K562 (cell line): ENCODE measurements around the gene ZSCAN2. TPM values are rescaled to one million over a fixed set of nuclear protein-coding genes. Genes with fewer than 3 reads are reported as not detected.

ENCODE experiments used
- CCNT2 ChIP-seq: IDR thresholded peaks from 2 replicates; pipeline ENCODE4 v1.6.1; 2011; ENCODE audit warnings: borderline replicate concordance, low read depth, mild to moderate bottlenecking, moderate library complexity, mixed read lengths, low read length; ENCODE audit not compliant: insufficient read length; ENCODE audit errors: extremely low read depth
- PHF20 ChIP-seq: fragments of 450-650 bp; IDR thresholded peaks from 2 replicates; pipeline ENCODE4 v1.6.1; 2018; ENCODE audit not compliant: partially characterized antibody
- PHF8 ChIP-seq: fragments of 200-600 bp; sonication (generic); IDR thresholded peaks from 2 replicates; pipeline ENCODE4 v1.6.1; 2012; ENCODE audit warnings: mixed run types, mild to moderate bottlenecking, inconsistent platforms, low read length, moderate library complexity, borderline replicate concordance
- SREBF1 ChIP-seq: fragments of 150-350 bp; IDR thresholded peaks from 2 replicates; pipeline ENCODE4 v1.6.1; 2014; ENCODE audit warnings: antibody characterized with exemption, low read depth, low read length, borderline replicate concordance
- TRIM24 ChIP-seq, 2 experiments: fragments of 450-650 bp; IDR thresholded peaks; 2 replicates each; pipeline ENCODE4 v1.6.1; 2016
- ZKSCAN3 ChIP-seq: fragments of 250-450 bp; sonication (Bioruptor Pico); IDR thresholded peaks from 2 replicates; pipeline ENCODE4 v1.4.0; 2020
- ZNF75A ChIP-seq: fragments of 450-650 bp; formaldehyde crosslinking; IDR thresholded peaks from 2 replicates; pipeline ENCODE4 v1.4.0; 2020; ENCODE audit warnings: mild to moderate bottlenecking
- polyA plus RNA-seq, 8 experiments: library from polyadenylated mRNA; depleted of rRNA in 4 of 8; stranded (reverse) in 5 of 8; unstranded in 3 of 8; fragments of >200 nt; fragmentation: Nextera tagmentation in 2 of 8; fragmentation: Illumina TruSeq in 1 of 8; extraction: Ambion mirVana in 2 of 8; extraction: Trizol in 1 of 8; gene quantifications; 2 replicates each; pipeline versions ENCODE4 v1.2.1 to v1.2.3, GENCODE V29; 2011 to 2014; ENCODE audit warnings: inconsistent platforms in 1 of 8, missing spikeins in 1 of 8
- total RNA-seq, 7 experiments: library from RNA; depleted of rRNA in 6 of 7; stranded (reverse); fragments of >200 nt in 6 of 7; fragmentation: Illumina TruSeq in 2 of 7; extraction: Trizol in 2 of 7; gene quantifications; 2 replicates each; pipeline versions ENCODE4 v1.2.1 to v1.2.3, GENCODE V29; 2011 to 2021; ENCODE audit warnings: low replicate concordance in 1 of 7
- TF ChIP-seq, protein P1 (sequence below): fragments of 450-650 bp; formaldehyde crosslinking; IDR thresholded peaks from 2 replicates; pipeline ENCODE4 v1.4.0; 2020; ENCODE audit warnings: mild to moderate bottlenecking, moderate library complexity
- TF ChIP-seq, protein P2 (sequence below): fragments of 250-450 bp; sonication (Bioruptor Pico); IDR thresholded peaks from 2 replicates; pipeline ENCODE4 v1.6.1; 2021; ENCODE audit warnings: mild to moderate bottlenecking
- TF ChIP-seq, protein P3 (sequence below): IDR thresholded peaks from 3 replicates; pipeline ENCODE4 v1.6.1; 2011; ENCODE audit warnings: borderline replicate concordance, mild to moderate bottlenecking; ENCODE audit not compliant: insufficient read length, insufficient read depth
- TF ChIP-seq, protein P4 (sequence below), 3 experiments: IDR thresholded peaks in 2 of 3; conservative IDR thresholded peaks in 1 of 3; 2 replicates each; pipeline ENCODE4 v1.5.1; 2011 to 2012; ENCODE audit warnings: low read length in 3 of 3, mild to moderate bottlenecking in 3 of 3, control low read depth in 2 of 3, improper control_type of control experiment in 1 of 3, inconsistent platforms in 1 of 3, low read depth in 1 of 3, mixed read lengths in 1 of 3, moderate library complexity in 1 of 3; ENCODE audit not compliant: insufficient read depth in 2 of 3
- TF ChIP-seq, protein P5 (sequence below), 2 experiments: fragments of 450-650 bp; IDR thresholded peaks; 2 replicates each; pipeline ENCODE4 v1.6.1; 2016; ENCODE audit warnings: mild to moderate bottlenecking in 2 of 2, borderline replicate concordance in 1 of 2, low read depth in 1 of 2, moderate library complexity in 1 of 2

ZSCAN2 gene
- total and polyA plus RNA-seq, 9 of the 15 experiments (the other 6 are each of a cell fraction or from before 2014, with no cell fraction given) = 1.7 to 14.2 (median 6.6) TPM

DNA sequence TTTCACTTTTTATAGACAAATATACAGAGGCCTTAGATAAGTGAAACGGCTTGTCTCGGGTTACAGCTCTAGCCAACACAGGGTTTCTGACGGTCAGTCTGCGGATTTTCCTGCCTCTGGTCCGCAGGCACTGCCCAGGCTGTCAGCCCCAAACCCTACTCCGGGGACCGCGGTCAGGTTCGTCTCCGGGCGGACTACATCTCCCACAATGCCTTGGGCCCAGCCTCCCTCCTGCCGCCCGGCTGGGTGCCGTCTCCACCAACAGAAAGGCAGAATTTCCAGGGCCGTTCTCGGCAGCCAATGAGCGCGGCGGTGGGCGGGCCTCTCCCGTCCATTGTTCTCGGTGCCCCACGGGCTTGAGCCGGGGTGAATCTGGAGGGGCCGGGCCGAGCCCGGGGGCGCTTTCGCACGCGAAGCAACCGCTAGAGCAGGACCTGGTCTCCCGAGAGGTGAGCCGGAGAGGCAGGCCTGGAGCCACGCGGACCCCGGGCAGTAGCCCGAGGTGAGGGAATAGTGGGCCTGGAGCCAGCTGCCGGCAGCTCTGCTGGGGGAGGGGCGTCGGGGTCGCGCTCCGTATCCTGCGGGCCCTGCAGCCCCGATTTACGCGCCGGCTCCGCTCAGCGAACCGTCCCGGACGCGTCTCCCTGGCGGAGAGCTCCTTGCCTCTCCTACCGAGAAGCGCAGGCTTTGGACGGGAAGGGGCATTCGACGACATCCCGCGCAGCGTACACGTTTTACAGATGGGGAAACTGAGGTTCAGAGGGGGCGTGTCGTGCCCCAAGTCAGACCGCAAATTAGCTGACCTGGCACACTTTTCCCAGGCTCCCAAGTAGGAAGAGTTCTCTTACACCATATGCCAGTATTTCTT lies at the start of gene ZSCAN2 (continued):
- TF ChIP-seq, protein P1, sequence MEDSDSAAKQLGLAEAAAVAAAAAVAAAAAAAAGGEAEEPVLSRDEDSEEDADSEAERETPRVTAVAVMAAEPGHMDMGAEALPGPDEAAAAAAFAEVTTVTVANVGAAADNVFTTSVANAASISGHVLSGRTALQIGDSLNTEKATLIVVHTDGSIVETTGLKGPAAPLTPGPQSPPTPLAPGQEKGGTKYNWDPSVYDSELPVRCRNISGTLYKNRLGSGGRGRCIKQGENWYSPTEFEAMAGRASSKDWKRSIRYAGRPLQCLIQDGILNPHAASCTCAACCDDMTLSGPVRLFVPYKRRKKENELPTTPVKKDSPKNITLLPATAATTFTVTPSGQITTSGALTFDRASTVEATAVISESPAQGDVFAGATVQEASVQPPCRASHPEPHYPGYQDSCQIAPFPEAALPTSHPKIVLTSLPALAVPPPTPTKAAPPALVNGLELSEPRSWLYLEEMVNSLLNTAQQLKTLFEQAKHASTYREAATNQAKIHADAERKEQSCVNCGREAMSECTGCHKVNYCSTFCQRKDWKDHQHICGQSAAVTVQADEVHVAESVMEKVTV (CRISPR knock-in tag) = no peak
- TF ChIP-seq, protein P2, sequence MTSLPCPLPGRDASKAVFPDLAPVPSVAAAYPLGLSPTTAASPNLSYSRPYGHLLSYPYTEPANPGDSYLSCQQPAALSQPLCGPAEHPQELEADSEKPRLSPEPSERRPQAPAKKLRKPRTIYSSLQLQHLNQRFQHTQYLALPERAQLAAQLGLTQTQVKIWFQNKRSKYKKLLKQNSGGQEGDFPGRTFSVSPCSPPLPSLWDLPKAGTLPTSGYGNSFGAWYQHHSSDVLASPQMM = no peak
- TF ChIP-seq CCNT2 (no peak), ZNF75A (CRISPR knock-in tag) (no peak), TRIM24 (IDR thresholded peaks at IDR 0.05) (peak in 1 of 2 experiments; percentile 50; a peak in 1 of 4 replicates), SREBF1 (no peak), PHF20 (peak; percentile 56), PHF8 (peak; percentile 70; the same call in 1 of the 2 replicates), ZKSCAN3 (CRISPR knock-in tag) (no peak)
- TF ChIP-seq, protein P3, sequence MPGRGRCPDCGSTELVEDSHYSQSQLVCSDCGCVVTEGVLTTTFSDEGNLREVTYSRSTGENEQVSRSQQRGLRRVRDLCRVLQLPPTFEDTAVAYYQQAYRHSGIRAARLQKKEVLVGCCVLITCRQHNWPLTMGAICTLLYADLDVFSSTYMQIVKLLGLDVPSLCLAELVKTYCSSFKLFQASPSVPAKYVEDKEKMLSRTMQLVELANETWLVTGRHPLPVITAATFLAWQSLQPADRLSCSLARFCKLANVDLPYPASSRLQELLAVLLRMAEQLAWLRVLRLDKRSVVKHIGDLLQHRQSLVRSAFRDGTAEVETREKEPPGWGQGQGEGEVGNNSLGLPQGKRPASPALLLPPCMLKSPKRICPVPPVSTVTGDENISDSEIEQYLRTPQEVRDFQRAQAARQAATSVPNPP = no peak
- TF ChIP-seq, protein P4, sequence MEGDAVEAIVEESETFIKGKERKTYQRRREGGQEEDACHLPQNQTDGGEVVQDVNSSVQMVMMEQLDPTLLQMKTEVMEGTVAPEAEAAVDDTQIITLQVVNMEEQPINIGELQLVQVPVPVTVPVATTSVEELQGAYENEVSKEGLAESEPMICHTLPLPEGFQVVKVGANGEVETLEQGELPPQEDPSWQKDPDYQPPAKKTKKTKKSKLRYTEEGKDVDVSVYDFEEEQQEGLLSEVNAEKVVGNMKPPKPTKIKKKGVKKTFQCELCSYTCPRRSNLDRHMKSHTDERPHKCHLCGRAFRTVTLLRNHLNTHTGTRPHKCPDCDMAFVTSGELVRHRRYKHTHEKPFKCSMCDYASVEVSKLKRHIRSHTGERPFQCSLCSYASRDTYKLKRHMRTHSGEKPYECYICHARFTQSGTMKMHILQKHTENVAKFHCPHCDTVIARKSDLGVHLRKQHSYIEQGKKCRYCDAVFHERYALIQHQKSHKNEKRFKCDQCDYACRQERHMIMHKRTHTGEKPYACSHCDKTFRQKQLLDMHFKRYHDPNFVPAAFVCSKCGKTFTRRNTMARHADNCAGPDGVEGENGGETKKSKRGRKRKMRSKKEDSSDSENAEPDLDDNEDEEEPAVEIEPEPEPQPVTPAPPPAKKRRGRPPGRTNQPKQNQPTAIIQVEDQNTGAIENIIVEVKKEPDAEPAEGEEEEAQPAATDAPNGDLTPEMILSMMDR (IDR thresholded peaks at IDR 0.05 in 2 of 3, conservative IDR thresholded peaks at IDR 0.05 in 1 of 3; ENCODE audit: insufficient read depth in 2 of 3, low read depth in 1 of 3, low read length in 3 of 3) = no peak; a peak in 1 of 6 replicates
- TF ChIP-seq, protein P5, sequence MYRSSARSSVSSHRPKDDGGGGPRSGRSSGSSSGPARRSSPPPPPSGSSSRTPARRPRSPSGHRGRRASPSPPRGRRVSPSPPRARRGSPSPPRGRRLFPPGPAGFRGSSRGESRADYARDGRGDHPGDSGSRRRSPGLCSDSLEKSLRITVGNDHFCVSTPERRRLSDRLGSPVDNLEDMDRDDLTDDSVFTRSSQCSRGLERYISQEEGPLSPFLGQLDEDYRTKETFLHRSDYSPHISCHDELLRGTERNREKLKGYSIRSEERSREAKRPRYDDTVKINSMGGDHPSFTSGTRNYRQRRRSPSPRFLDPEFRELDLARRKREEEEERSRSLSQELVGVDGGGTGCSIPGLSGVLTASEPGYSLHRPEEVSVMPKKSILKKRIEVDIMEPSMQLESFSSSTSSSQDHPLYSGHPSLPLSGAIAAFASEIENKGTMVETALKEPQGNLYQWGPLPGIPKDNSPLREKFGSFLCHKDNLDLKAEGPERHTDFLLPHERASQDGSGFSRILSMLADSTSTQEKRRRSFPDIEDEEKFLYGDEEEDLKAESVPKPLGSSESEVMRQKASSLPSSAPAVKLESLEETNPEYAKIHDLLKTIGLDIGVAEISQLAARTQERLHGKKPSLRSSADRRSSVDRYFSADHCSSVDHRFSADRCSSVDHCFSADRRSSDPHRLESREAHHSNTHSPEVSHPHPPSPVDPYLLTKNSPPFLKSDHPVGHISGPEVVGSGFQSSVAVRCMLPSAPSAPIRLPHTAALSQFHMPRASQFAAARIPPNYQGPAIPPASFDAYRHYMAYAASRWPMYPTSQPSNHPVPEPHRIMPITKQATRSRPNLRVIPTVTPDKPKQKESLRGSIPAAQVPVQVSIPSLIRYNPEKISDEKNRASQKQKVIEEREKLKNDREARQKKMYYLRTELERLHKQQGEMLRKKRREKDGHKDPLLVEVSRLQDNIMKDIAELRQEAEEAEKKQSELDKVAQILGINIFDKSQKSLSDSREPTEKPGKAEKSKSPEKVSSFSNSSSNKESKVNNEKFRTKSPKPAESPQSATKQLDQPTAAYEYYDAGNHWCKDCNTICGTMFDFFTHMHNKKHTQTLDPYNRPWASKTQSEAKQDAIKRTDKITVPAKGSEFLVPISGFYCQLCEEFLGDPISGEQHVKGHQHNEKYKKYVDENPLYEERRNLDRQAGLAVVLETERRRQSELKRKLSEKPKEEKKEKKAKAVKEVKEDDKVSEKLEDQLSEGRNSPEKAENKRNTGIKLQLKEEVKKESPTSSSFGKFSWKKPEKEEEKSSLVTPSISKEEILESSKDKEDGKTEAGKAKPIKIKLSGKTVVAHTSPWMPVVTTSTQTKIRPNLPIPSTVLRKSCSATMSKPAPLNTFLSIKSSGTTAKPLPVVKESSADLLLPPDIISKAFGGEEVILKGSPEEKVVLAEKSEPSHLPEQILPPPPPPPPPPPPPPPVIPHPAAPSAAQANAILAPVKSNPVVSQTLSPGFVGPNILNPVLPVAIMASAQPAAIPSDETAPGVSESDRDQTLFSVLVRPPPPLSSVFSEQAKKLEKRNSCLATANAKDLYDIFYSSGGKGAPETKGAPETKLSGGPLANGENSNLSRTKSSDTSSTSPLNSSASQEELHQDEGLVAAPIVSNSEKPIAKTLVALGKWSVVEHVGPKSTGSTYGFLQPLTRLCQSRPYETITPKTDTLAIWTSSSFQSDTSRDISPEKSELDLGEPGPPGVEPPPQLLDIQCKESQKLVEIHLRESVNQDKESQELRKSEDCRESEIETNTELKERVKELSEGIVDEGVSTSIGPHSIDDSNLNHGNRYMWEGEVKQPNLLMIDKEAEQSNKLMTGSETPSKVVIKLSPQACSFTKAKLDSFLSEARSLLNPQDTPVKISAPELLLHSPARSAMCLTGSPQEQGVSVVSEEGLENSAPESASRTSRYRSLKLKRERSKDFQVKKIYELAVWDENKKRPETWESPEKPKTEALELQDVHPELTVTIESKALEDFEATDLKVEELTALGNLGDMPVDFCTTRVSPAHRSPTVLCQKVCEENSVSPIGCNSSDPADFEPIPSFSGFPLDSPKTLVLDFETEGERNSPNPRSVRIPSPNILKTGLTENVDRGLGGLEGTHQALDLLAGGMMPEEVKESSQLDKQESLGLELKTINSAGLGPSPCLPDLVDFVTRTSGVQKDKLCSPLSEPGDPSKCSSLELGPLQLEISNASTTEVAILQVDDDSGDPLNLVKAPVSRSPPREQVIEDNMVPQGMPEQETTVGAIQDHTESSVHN (IDR thresholded peaks at IDR 0.05; ENCODE audit: borderline replicate concordance in 1 of 2, low read depth in 1 of 2) = no peak
